Stimulated activated CD4-positive, alpha-beta T cell treated with anti-CD3 and anti-CD28 coated beads, TNF-alpha, amount 100 ng/mL, for 48 hours (primary cell): ENCODE measurements around the gene BEST2.
"Not testable (repeated sequence)": the region's sequence is repeated elsewhere in the genome, so short reads cannot be mapped to it uniquely, and the experiment has no call there.

Experiments used
- DNase-seq, 3 donors: peaks; one replicate each; pipeline ENCODE4 v3.0.0-alpha.2; 2020; ENCODE audit warnings: low read depth in 3 of 3

Gene BEST2

DNA sequence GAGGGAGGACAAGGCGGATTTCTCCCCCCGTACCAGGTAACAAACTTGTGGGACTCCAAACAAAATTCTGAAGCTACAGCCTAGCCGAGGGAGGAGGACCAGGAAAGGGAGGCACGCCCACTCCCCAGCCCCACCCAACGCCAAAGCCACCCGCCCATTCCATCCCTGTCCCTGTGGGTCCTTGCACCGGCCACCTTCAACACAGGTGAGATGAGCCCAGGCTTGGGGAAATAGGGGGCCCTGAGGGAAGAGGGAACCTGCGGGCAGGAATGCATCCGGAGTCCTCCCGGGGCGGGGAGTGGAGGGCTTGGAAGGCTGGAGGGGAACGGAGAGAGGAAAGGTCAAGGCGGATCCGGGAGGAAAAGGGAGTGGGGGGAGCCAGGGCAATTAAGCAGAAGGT lies at the start of gene BEST2:
BEST2 (plus strand) TSS at position 157 of the 400 bp plus-strand sequence. CDS start 802 bp downstream, outside the sequence.
- no peak for DNase-seq

DNA sequence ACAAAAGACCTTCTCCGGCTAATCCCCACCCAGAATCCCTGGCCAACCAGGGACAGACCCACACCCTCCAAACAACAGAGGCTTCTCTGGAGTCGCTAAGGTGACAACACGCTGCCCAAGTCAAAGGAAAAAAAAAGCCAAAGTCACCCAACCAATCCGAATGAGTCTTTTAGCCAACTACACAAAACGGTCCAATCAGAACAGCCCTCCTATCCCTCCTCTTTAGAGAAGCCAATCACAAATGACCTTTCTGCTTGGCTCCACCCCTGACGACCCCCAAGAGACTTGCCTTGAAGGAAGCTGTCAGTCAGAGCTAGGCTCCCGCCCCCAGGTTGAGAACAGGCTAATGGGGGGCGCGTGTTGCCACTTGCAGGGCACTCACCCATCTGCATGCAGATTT lies 48.5 kb upstream of the BEST2 start:
- no peak for DNase-seq

DNA sequence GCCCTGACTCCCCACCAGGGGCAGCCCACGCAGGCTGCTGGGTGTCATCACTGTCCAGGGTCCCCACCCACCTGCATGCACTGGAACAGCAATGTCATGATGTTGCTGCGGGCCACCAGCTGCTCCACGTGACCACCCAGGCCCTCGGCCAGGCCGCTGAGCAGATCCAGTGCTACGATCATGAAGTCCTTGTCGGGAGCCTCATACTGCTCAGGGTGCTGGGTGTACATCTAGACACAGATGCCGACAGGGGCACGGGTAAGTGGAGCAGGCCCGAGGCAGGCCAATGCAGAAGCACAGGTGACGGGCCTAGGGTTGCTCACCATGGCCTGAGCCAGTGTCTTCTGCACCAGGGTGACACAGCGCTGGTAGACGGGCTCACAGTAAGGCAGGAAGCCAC lies 46.4 kb upstream of the BEST2 start:
- DNase-seq, result no peak

DNA sequence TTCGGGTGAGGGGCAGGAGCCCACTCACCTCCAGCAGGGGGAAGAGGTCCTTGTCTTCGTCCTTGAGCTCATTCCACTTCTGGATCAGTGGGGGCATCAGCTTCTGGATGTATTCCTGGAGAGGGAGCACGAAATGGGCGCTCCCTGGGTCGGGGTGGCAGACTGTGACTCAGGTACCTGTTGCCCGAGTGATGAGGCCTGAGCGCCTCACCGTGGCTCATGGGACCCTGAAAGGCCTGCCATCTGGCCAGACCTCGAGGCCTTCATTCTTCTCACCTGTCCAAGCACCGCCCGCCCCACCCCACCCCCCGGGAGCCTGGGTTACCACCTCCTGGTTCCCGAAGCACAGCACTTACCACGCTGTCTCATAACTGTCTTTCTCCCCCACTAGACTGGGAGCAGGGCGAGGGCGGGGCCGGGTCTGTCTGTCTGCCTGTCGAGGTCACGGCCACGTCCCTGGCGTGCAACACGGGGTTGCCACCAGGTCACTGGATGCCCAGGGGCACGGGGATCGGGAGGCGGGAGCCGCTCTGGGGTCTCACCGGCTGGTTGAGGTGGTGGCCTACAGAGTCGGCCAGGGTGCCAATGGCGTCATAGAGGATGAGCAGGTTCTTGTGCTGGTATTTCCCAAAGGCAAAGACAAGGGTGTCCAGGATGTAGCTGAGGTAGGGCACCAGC lies 45.8 kb upstream of the BEST2 start:
- no peak for DNase-seq

DNA sequence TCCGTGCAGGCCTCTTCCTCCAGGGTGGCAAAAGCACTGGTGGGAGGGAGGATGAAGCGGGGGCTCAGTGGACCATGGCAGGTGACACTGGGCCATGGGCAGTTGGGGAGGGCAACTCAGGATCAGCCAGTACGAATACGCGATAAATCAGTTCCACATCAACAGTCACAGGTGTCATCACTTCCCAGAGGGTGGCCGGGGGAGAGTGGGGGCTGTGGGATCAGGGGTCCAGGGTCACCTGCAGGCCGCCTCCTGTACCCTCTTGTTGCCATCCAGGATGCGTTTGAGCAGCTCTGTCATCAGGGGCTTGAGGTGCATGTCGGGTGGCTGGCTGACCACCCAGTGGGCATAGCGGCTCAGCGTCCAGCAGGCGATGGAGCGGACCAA lies 45.3 kb upstream of the BEST2 start:
- no peak for DNase-seq

DNA sequence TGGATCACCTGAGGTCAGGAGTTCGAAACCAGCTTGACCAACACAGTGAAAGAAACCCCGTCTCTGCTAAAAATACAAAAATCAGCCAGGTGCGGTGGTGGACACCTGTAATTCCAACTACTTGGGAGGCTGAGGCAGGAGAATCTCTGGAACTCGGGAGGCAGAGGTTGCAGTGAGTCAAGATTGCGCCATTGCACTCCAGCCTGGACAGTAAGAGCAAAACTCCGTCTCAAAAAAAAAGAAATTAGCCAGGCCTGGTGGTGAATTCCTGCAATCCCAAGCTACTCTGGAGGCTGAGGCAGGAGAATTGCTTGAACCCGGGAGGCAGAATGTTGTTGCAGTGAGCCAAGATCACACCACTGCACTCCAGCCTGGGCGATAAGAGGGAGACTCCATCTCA lies 43.0 kb upstream of the BEST2 start:
- DNase-seq, result no peak

DNA sequence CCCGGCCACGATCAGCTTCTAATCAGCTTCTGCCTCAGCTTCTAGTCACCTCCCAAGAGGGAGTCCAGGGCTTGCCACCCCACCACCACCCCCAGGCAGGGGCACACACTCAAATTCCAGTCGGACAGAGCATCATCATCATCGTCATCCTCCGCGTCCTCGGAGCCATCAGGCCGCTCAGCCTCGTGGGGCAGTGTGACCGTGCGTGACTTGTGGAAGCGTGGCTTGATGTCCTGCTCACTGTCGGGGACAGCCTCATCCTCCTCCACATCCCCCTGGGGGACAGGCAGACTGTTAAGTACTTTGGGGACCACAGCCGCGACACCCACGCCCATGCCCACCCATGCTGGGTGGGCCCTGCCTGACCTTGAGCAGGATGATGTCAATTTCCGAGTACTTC lies 40.4 kb upstream of the BEST2 start:
- DNase-seq, result no peak

DNA sequence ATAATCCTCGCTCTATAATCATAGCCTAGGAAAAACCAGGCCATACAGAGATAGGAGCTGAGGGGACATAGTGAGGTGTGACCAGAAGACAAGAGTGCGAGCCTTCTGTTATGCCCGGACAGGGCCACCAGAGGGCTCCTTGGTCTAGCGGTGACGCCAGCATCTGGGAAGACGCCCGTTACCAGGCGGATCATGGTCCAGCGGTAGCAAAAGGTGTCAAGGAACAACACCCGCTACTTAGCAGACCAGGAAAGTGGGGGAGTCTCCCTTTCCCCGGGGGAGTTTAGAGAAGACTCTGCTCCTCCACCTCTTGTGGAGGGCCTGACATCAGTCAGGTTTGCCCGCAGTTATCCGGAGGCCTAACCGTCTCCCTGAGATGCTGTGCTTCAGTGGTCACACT lies 39.5 kb upstream of the BEST2 start:
- not testable (repeated sequence) for DNase-seq

DNA sequence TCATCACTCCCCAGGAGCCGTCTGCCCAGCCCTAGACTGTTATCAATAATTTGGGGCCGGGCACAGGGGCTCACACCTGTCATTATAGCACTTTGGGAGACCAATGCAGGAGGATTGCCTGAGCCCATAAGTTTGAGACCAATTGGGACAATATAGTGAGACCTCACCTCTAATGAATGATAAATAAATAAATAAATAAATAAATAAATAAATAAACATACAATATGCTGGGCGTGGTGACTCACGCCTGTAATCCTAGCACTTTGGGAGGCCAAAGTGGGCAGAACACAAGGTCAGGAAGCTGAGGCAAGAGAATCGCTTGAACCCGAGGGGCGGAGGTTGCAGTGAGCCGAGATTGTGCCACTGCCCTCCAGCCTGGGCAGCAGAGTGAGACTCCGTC lies 38.3 kb upstream of the BEST2 start:
- not testable (repeated sequence) for DNase-seq

DNA sequence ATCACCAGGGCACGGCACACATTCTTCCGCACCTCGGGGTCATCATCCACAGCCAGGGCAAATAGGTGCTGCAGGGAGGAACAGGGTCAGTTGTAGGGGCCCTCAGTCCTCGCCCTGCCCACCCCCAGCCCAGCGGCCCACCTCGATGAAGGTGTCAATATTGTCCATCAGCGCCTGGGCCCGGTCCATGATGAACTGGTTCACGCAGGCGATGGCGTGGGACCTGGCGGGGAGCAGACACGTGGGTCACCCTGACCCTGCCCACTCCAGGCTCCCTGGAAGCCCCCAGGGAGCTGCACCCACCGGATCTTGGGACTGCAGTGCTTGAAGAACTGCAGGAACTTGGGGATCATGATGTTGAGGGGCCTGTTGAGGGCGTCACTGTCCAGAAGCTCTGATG lies 36.5 kb upstream of the BEST2 start:
- DNase-seq, result no peak

DNA sequence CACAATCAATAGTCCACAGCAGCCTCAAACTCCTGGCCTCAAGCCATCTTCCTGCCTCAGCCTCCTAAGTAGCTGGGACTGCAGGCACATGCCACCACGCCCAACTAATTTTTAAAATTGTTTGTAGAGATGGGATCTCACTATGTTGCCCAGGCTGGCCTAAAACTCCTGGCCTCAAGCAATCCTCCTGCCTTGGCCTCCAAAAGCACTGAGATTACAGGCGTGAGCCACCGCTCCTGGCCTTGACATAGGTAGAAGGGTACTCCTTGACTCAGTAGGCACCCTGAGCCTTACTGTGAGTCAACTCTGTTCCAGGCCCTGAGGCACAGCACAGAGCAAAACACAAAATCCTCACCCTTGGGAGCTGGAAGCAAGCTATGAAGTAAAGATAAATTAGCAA lies 35.7 kb upstream of the BEST2 start:
- no peak for DNase-seq

DNA sequence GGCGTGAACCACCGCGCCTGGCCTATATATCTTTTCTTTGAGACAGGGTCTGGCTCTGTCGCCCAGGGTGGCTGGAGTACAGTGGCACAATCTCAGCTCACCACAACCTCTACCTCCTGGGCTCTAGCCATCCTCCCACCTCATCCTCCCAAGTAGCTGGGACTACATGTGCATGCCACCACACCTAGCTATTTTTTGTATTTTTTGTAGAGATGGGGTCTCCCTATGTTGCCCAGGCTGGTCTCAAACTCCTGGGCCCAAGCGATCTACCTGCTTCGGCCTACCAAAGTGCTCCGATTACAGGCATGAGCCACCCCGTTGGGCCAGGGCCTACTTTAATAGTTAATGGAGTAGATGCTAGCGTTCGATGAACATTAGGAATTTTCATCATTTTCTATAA lies 31.3 kb upstream of the BEST2 start:
- no peak for DNase-seq

DNA sequence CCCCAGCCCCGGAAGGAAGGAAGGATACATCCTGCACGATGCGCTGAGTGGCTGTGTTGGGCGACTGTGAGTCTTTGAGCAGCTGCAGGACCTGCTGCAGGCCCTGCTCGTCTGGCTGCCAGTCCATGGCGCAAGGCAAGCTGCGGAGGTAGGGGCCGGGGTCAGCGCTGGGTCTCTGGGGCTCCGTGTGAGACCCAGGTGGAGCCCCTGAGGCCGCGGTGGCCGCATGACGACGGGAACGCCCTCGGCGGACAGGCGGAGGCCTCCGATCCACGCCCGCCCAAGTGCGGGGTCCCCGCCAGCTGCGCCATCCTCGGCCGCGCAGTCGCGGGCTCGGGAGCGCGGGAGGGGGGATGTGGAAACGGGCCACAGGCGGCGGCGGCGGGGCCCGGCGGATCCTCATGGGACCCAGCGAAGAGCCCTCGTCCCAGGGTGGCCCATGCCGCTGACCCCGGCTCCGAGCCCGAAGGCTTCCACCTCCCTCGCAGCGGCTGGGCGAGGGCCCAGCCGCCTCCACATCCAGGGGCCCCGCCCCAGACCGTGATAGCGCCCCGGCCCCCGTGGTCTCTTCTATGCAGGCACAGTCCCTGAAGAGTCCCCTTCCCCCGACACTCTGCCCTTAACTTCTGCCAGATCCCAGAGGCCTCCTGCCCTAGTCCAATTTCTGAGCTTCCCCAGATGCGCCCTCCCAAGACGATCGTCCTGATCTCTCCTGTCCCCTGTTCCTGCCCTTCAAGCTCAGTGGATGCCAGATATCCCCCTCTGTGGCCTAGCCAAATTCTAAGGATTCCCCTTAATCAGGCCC lies 30.5 kb upstream of the BEST2 start:
- DNase-seq, result no peak

DNA sequence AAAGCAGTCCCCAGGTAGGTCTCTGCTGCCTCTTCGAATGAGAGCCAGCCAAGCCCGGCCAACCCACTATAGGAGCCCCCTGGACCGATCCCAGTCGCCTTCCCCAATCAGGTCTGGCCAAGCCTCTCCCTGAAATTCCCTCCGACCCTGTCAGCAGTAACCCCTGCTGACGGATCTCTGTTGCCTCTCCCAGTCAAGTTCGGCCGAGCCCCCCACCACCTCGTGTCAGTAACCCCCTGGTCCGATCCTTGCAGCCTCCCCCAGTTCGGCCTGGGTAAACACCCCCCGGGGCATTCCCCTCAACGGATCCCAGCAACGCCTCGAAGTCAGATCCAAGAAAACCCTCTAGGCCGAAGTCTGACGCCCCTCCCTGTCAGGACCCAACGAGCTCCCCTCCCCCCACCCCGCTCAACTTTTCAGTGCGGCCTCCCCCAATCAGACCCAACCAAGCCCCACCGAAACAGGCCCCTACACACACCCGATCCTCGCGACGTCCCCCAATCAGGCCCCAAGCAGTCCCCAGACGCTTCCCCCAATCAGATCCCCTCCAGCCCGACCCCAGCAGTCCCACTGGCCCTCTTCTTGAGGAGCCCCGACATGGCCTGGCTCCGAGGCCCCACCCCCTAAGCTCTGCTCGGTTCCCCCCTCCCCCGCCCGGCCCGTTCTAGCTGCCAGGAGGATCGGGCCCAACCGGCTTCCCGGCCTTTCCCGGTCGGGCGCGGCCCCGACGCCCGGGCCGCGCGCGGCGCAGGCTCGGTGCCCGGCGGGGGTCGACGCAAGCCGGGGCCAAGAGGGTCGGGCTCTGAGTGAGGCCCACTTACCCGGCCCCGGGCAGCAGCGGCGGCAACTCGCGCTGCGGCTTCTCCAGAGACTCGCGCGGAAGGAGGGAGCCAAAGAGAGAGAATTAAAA lies 29.7 kb upstream of the BEST2 start:
- DNase-seq, result peak in 1 of 3 donors; percentile 62

DNA sequence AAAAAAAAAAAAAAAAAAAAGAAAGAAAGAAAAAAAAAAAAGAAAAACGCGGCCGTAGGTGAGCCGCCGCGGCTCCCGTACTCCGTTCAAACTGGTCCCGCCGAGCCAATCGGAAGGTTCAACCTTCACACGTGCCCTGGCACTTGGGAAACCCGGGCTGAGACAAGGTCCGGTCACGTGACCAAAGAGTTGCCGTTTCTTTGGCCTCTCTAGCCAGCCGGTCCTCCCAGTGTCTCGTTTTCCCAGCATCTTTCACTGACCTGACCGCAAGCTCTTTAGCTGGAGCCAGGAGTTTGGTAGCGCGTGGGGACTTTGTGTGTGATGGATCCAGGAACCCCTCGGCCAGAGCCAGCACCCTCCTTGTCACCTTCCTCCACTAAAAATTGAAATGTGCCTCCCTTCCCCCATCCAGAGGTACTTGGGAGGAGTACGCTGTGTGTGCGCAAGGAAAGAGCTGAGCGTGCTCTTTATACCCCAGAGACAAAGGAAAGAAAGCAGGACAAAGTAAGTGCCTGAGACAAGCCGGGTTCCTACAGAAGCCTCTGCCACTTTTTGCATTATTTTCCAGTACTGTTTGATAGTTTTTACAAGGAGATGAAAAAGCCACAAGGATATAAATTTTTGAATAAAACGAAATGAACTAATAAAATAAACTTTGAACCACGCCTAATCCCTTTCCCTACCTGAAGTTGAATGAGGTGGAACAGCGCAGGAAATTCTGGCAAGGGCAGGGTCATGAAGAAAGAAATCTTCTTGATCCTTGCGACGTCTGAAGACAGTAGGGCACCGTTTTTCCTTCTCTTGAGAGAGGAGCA lies 28.8 kb upstream of the BEST2 start:
- DNase-seq, result peak; percentile 84 to 92 (median 91)

DNA sequence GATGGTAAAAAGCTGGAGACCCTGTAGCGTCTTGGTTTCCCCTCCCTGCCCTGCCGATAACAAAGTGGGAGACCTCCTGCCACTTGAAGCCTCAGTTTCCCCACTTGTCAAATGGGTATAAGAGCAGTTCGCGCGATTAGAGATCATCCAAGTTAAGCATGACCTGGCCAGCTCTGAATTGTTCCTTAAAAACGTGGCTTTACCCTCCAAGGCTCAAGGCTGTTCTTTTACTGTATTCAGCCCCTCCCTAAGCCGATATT lies 28.3 kb upstream of the BEST2 start:
- DNase-seq, result no peak

DNA sequence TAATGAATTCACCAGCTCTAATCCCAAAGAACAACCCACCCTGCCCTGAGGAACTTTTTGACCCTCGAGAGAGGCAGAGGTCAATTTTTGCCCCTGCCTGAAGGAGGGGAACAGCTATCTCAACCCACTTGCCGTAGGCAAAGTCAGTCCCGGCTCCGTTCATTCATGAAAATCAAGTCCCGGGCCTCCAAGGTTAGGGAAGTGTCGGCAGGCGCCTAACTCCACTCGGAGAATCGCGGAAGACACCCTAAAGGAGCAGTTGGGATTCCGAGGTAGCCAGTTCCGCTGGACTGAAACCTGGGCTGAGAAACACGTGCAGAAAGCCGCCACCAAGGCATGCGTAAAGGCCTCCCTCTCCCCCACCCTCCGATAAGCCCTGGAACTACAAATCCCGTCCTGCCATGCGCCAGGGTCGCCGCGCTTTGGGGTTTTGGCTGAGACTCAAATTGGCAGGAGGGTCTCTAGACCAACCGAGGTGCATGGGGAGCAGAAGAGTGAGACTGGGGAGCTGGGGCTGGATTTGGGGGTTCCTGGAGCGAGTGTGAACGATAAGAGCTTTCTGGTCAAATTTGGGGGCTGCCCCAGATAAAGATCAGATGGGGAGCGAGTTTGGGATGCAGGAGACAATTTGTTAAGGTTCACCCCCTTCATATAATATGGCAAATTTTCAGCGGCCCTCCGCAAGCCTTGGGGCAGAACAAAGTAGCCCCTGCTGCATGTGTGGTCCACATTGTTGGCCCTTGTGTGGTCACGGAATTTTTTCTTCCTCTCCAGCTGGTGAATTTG lies 27.8 kb upstream of the BEST2 start, which contains the start of gene TNPO2:
TNPO2 (minus strand) TSS at position 292 of the 786 bp plus-strand sequence. CDS start 2,955 bp downstream, outside the sequence.
- DNase-seq, result peak; percentile 41 to 73 (median 63)

DNA sequence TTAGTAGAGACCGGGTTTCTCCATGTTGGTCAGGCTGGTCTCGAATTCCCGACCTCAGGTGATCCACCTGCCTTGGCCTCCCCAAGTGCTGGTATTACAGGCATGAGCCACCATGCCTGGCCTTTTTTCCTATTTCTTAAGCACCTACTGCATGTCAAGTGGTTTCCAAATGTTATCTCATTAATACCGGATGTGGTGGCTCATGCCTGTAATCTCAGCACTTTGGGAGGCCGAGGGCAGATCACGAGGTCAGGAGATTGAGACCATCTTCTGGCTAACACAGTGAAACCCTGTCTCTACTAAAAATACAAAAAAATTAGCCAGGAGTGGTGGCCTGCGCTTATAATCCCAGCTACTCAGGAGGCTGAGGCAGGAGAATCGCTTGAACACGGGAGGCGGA lies 26.0 kb upstream of the BEST2 start:
- DNase-seq, result not testable (repeated sequence)

DNA sequence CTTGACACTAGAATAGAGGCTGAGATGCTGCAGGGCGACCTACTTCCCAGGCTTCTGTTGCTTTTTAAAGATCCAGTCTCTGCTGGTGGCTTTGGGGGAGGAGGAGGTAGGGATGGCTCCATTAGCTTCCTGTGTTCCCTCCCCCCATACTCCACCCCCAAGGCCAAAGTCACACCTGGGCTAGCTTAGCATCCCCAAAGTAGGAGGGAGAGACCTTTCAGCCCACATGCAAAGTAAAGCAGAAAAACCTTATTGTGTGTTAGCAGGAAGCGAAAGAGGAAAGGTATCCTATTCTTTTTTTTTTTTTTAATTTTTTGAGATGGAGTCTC lies 24.6 kb upstream of the BEST2 start:
- DNase-seq, result no peak

DNA sequence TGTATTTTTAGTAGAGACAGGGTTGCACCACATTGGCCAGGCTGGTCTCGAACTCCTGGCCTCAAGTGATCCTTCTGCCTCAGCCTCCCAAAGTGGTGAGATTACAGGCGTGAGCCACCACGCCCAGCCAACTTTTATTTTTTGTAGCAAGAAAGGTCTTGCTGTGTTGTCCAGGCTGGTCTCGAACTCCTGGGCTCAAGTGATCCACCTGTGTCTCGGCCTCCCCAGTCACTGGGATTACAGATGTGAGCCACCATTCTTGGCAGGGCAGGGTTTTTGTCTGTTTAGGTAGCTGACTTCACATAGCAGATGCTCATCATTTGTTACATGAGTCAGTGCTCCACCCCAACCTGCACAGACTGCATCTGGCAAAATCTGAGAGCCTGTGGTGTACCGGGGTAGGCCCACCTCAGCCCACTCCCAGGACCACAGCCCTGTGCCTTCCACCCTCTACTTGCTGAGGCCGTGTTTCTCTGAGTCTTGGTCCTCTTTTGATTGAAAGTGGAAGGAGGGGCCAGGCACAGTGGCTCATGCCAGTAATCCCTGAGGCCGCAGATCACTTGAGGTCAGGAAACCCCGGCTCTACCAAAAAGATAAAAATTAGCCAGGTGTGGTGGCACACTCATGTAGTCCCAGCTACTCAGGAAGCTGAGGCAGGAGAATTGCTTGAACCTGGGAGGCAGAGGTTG lies 23.7 kb upstream of the BEST2 start:
- DNase-seq, result no peak
